Measurements from ENCODE around the gene SERGEF. TPM values are rescaled to one million over a fixed set of nuclear protein-coding genes. Genes with fewer than 3 reads are reported as not detected.

SERGEF gene
- total and polyA plus RNA-seq, 9 donors: 42.0 to 76.3 (median 59.7) TPM

- TF ChIP-seq CTCF (IDR thresholded peaks at IDR 0.05) (no peak), EP300 (IDR thresholded peaks at IDR 0.05) (no peak), POLR2A (IDR thresholded peaks at IDR 0.05) (no peak)
- H3K27me3 ChIP-seq: no peaks in the 10 kb centered on the region
- no peaks in the 10 kb centered on the region for H3K36me3 ChIP-seq
- WGBS, 3 donors: 75 to 82% (median 80%) methylated on average over 13 of the region's 13 CpGs
- H3K27ac ChIP-seq: no peak overlapping the region
- peak in 1 of 5 donors; percentile 7 for DNase-seq
- H3K4me3 ChIP-seq: no peak overlapping the region
- H3K4me1 ChIP-seq (ENCODE audit: insufficient read depth): no peaks in the 10 kb centered on the region
- no peaks in the 10 kb centered on the region for H3K9me3 ChIP-seq
- intact Hi-C loops (cut with DNase I): no loop called here
These were observed 269.6 kb downstream of the SERGEF start for GRCh38 chr11:17743026-17743807.

GRCh38 chr11:17742019-17742418 lies 270.8 kb downstream of the SERGEF start:
- 50 to 63% (median 62%) methylated on average over 5 of the region's 5 CpGs for WGBS, 3 donors
- TF ChIP-seq POLR2A (IDR thresholded peaks at IDR 0.05) (no peak), CTCF (IDR thresholded peaks at IDR 0.05) (no peak), EP300 (IDR thresholded peaks at IDR 0.05) (no peak)
- no peak overlapping the region for H3K4me3 ChIP-seq
- no peak overlapping the region for H3K27ac ChIP-seq
- no peaks in the 10 kb centered on the region for H3K27me3 ChIP-seq
- H3K36me3 ChIP-seq: no peaks in the 10 kb centered on the region
- no peaks in the 10 kb centered on the region for H3K9me3 ChIP-seq
- DNase-seq: peak in 1 of 5 donors; percentile 13
- H3K4me1 ChIP-seq (ENCODE audit: insufficient read depth): no peaks in the 10 kb centered on the region
- intact Hi-C loops (cut with DNase I): no loop called here

- Histone ChIP-seq H3K4me3 (no peak overlapping the region), H3K4me1 (ENCODE audit: insufficient read depth) (no peaks in the 10 kb centered on the region), H3K36me3 (no peaks in the 10 kb centered on the region), H3K9me3 (no peaks in the 10 kb centered on the region), H3K27me3 (no peaks in the 10 kb centered on the region), H3K27ac (no peak overlapping the region)
- intact Hi-C loops (cut with DNase I): no loop called here
- TF ChIP-seq CTCF (IDR thresholded peaks at IDR 0.05) (no peak), EP300 (IDR thresholded peaks at IDR 0.05) (no peak), POLR2A (IDR thresholded peaks at IDR 0.05) (no peak)
- DNase-seq: peak in 1 of 5 donors; percentile 10
- WGBS, 3 donors: 94 to 97% (median 94%) methylated on average over 10 of the region's 10 CpGs
These were observed 271.4 kb downstream of the SERGEF start for GRCh38 chr11:17741487-17741886.

- DNase-seq: peak in 1 of 5 donors; percentile 1
- no peak for TF ChIP-seq CTCF (IDR thresholded peaks at IDR 0.05)
- no peak for TF ChIP-seq EP300 (IDR thresholded peaks at IDR 0.05)
- H3K27me3 ChIP-seq: no peaks in the 10 kb centered on the region
- H3K9me3 ChIP-seq: no peaks in the 10 kb centered on the region
- no peaks in the 10 kb centered on the region for H3K36me3 ChIP-seq
- H3K27ac ChIP-seq: no peak overlapping the region
- no peaks in the 10 kb centered on the region for H3K4me1 ChIP-seq (ENCODE audit: insufficient read depth)
- WGBS, 3 donors: 72 to 79% (median 76%) methylated on average over 7 of the region's 7 CpGs
- H3K4me3 ChIP-seq: no peak overlapping the region
- intact Hi-C loops (cut with DNase I): no loop called here
These were observed 272.1 kb downstream of the SERGEF start for GRCh38 chr11:17740649-17741235.

Measured in ovary (tissue), 9 donors.